MCF 10A (cell line): ENCODE results near the gene CATSPER4. TPM values are rescaled to one million over a fixed set of nuclear protein-coding genes. Genes with fewer than 3 reads are reported as not detected.

ENCODE experiments used
- BruUV-seq: library from RNA; stranded (reverse); fragments of 400-500 nt; replicated peaks from 2 replicates; lab custom pipeline; 2021; lab: Mats Ljungman, UMichigan
- CTCF ChIA-PET: fragments of 300-600 bp; sonication (Branson Sonifier 250); formaldehyde crosslinking; extraction: SDS; loops from one replicate; lab custom pipeline; 2021; ENCODE audit warnings: antibody characterized with exemption, inconsistent platforms; lab: Yijun Ruan, JAX
- POLR2A ChIA-PET: fragments of 300-600, 350-650 bp; sonication (Branson Sonifier 250); formaldehyde crosslinking; extraction: SDS; loops from one replicate; lab custom pipeline; 2020; ENCODE audit warnings: antibody characterized with exemption, inconsistent platforms; lab: Yijun Ruan, JAX
- DNase-seq: peaks from one replicate; pipeline ENCODE4 v3.0.0-alpha.2; 2018; ENCODE audit not compliant: unreplicated experiment
- H3K27ac Mint-ChIP-seq: one replicate; pipeline ENCODE4 v1.8.0; 2022; ENCODE audit warnings: mild to moderate bottlenecking, low read depth, mixed read lengths; ENCODE audit not compliant: unreplicated experiment
- H3K27me3 Mint-ChIP-seq: one replicate; pipeline ENCODE4 v1.8.0; 2022; ENCODE audit warnings: mixed read lengths; ENCODE audit not compliant: insufficient read depth, unreplicated experiment
- H3K36me3 Mint-ChIP-seq: one replicate; pipeline ENCODE4 v1.8.0; 2022; ENCODE audit warnings: mild to moderate bottlenecking, moderate library complexity, mixed read lengths; ENCODE audit not compliant: insufficient read depth, unreplicated experiment
- H3K4me1 Mint-ChIP-seq: one replicate; pipeline ENCODE4 v1.8.0; 2022; ENCODE audit warnings: mixed read lengths; ENCODE audit not compliant: insufficient read depth, unreplicated experiment
- H3K4me3 Mint-ChIP-seq: one replicate; pipeline ENCODE4 v1.8.0; 2022; ENCODE audit warnings: mild to moderate bottlenecking, moderate library complexity, mixed read lengths; ENCODE audit not compliant: unreplicated experiment
- H3K9me3 Mint-ChIP-seq: one replicate; pipeline ENCODE4 v1.8.0; 2022; ENCODE audit warnings: mixed read lengths; ENCODE audit not compliant: unreplicated experiment
- CTCF ChIP-seq: fragments of 200-600 bp; IDR thresholded peaks from one replicate; pipeline ENCODE4 v1.8.0; 2022; ENCODE audit warnings: antibody characterized with exemption, mild to moderate bottlenecking; ENCODE audit not compliant: unreplicated experiment
- intact Hi-C: fragments of 100-400 bp; cut with micrococcal nuclease; formaldehyde crosslinking; loops from 2 replicates; pipeline ENCODE4 v1.14.1; 2022
- total RNA-seq: library from RNA; stranded (reverse); gene quantifications from 2 replicates; pipeline ENCODE4 v1.2.3, GENCODE V29; 2022

CATSPER4 gene
- total RNA-seq, 1 experiment from 2014 or later: not detected

DNA sequence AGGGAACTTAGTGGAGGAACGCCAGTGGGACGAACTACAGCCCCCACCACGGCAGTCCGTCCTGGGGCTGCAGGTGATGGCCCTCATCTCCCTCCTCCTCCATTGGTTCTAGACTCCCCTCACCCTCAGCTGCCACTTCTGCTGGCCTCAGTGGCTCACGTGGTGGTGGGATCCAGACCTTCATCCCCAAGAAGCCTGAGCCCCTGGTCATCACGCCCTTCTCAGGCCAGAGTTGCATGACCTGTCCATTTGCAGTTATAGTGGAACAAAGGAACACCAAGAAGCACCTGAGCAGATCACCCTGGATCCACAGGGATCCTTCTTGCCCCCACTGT is 44.5 kb upstream of the CATSPER4 start:
- CTCF ChIA-PET: interaction anchor here (0.6 to 6.0 kb wide), 21 partner anchors 9 to 1297 kb away, joined by 3 to 75 read pairs (median 7); partner anchors contain the start of genes CEP85, FAM110D and PDIK1L
- peaks cover 12% of the 10 kb centered on the region for H3K27me3 Mint-ChIP-seq
- H3K4me3 Mint-ChIP-seq: no peak overlapping the region
- H3K4me1 Mint-ChIP-seq: no peaks in the 10 kb centered on the region
- no peak for DNase-seq
- no peaks in the 10 kb centered on the region for H3K9me3 Mint-ChIP-seq
- intact Hi-C loops: loop anchor here (1.0 kb wide), 3 partner anchors 36 to 110 kb away; no protein-coding TSS in a partner anchor
- H3K27ac Mint-ChIP-seq: no peak overlapping the region
- no peak for TF ChIP-seq CTCF
- POLR2A ChIA-PET: interaction anchor here (0.6 to 4.4 kb wide), 3 partner anchors 35 to 43 kb away, joined by 3 to 29 read pairs (median 10); partner anchors contain the start of gene PDIK1L
- BruUV-seq: no TSS peak
- H3K36me3 Mint-ChIP-seq: no peaks in the 10 kb centered on the region

GRCh38 chr1:26148887-26149286 is 41.5 kb upstream of the CATSPER4 start:
- H3K36me3 Mint-ChIP-seq: no peaks in the 10 kb centered on the region
- H3K4me3 Mint-ChIP-seq: no peak overlapping the region
- BruUV-seq: no TSS peak
- no peaks in the 10 kb centered on the region for H3K9me3 Mint-ChIP-seq
- peaks cover 12% of the 10 kb centered on the region for H3K27me3 Mint-ChIP-seq
- H3K27ac Mint-ChIP-seq: no peak overlapping the region
- no peak for DNase-seq
- no peaks in the 10 kb centered on the region for H3K4me1 Mint-ChIP-seq
- CTCF ChIA-PET: interaction anchor here (0.6 kb wide), 1 partner anchor 236 kb away, joined by 3 read pairs; no protein-coding TSS in a partner anchor
- intact Hi-C loops: no loop called here
- TF ChIP-seq CTCF: no peak
- POLR2A ChIA-PET: no interaction called here

GRCh38 chr1:26153966-26154532 is 36.4 kb upstream of the CATSPER4 start:
- no peak for TF ChIP-seq CTCF
- ChIA-PET CTCF (no interaction called here), POLR2A (interaction anchor here (0.6 kb wide), 1 partner anchor 31 kb away, joined by 3 read pairs; no protein-coding TSS in a partner anchor)
- Mint-ChIP-seq H3K4me3 (no peak overlapping the region), H3K27me3 (no peaks in the 10 kb centered on the region), H3K9me3 (no peaks in the 10 kb centered on the region), H3K36me3 (no peaks in the 10 kb centered on the region), H3K4me1 (no peaks in the 10 kb centered on the region), H3K27ac (no peak overlapping the region)
- BruUV-seq: no TSS peak
- intact Hi-C loops: no loop called here
- DNase-seq: no peak

- ChIA-PET POLR2A (no interaction called here), CTCF (interaction anchor here (1.0 to 1.8 kb wide), 2 partner anchors 10 to 15 kb away, joined by 3 to 9 read pairs; partner anchors contain the start of gene ZNF593)
- BruUV-seq: no TSS peak
- TF ChIP-seq CTCF: no peak
- no peak for DNase-seq
- Mint-ChIP-seq H3K9me3 (no peaks in the 10 kb centered on the region), H3K27me3 (no peaks in the 10 kb centered on the region), H3K36me3 (no peaks in the 10 kb centered on the region), H3K27ac (no peak overlapping the region), H3K4me3 (no peak overlapping the region), H3K4me1 (no peaks in the 10 kb centered on the region)
- intact Hi-C loops: no loop called here
Measured at GRCh38 chr1:26154750-26155149, 35.7 kb upstream of the CATSPER4 start.
